HG03469 (cell line): ENCODE measurements around the gene GYS2.
"Not testable (repeated sequence)": the region's sequence is repeated elsewhere in the genome, so short reads cannot be mapped to it uniquely, and the experiment has no call there.

ENCODE experiments used
- ATAC-seq: cut with Tn5 transposase; IDR thresholded peaks from one replicate; pipeline ENCODE4 v1.9.1; 2021; ENCODE audit warnings: mild to moderate bottlenecking, moderate library complexity, moderate number of reproducible peaks; ENCODE audit not compliant: unreplicated experiment

Gene GYS2

GRCh38 chr12:21606175-21606574 is 1.5 kb upstream of the GYS2 start:
- ATAC-seq: no peak

- ATAC-seq: no peak
These were observed 1.9 kb downstream of the GYS2 start for GRCh38 chr12:21602774-21603173.

GRCh38 chr12:21600196-21600595 is 4.5 kb downstream of the GYS2 start:
- ATAC-seq: no peak

- peak; percentile 84 for ATAC-seq
These were observed 5.3 kb downstream of the GYS2 start for GRCh38 chr12:21599143-21599999.

- ATAC-seq: no peak
These were observed 6.0 kb downstream of the GYS2 start for GRCh38 chr12:21598651-21599050.

- not testable (repeated sequence) for ATAC-seq
These were observed 9.3 kb downstream of the GYS2 start for GRCh38 chr12:21595356-21595755.

- ATAC-seq: no peak
These were observed 19.2 kb downstream of the GYS2 start for GRCh38 chr12:21585485-21585884.

- not testable (repeated sequence) for ATAC-seq
These were observed 20.1 kb downstream of the GYS2 start for GRCh38 chr12:21584403-21585182.

- no peak for ATAC-seq
These were observed 21.1 kb downstream of the GYS2 start for GRCh38 chr12:21583587-21583986.

GRCh38 chr12:21580748-21581516 is 23.7 kb downstream of the GYS2 start:
- no peak for ATAC-seq

- no peak for ATAC-seq
These were observed 27.1 kb downstream of the GYS2 start for GRCh38 chr12:21577516-21577915.

- no peak for ATAC-seq
These were observed 28.2 kb downstream of the GYS2 start for GRCh38 chr12:21576431-21576830.

- no peak for ATAC-seq
These were observed 30.8 kb downstream of the GYS2 start for GRCh38 chr12:21573733-21574358.

GRCh38 chr12:21571046-21571445 is 33.6 kb downstream of the GYS2 start:
- no peak for ATAC-seq

- no peak for ATAC-seq
These were observed 36.5 kb downstream of the GYS2 start for GRCh38 chr12:21568115-21568514.

GRCh38 chr12:21566907-21567394 is 37.7 kb downstream of the GYS2 start:
- no peak for ATAC-seq

GRCh38 chr12:21566223-21566906 is 38.3 kb downstream of the GYS2 start:
- ATAC-seq: no peak

GRCh38 chr12:21562859-21563258 is 41.8 kb downstream of the GYS2 start:
- no peak for ATAC-seq

- ATAC-seq: no peak
These were observed 43.5 kb downstream of the GYS2 start for GRCh38 chr12:21561158-21561557.
